ENCODE measurements around the gene SLC44A1. TPM values are rescaled to one million over a fixed set of nuclear protein-coding genes. Genes with fewer than 3 reads are reported as not detected.
A peak's percentile ranks its signal among the peaks of the same experiment; 100 is the strongest.

Gene SLC44A1
- 17.1 and 18.7 TPM in 2 replicates for total RNA-seq

DNA sequence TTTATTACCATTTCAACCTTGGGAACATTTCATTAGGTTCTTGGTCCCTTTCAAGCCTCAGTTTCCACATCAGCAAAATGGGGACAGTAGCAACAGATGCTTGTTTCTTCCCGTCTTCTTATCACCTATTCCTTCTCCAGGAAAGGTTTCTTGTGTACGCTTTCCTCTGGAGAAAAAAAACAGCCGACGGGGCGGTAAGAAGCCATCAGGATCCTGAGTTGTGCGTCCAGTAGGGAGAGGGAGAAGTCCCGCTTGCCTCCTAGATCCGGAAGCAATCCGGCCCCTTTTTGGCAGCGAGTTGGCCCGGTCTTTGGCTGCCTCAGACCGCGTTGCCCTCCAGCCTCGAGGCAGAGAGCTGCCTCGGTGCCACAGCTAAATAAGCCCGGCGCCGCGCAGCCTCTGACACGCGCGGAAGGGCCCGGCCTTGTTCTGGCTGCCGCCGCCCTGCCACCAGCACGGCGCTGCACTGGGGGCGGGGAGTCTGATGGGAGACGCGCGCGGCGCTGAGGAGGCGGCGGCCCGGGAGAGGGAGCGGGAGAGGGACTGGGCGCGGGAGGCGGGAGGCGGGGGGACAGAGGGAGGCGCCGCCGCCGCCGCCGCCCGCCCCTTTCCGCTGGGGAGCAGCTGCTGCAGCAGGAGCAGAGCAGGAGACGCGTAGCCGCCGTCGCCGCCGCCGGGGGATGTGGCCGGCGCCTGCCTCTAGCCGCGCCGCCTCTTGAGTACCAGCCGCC lies at the start of gene SLC44A1:
TSS of gene SLC44A1 (plus strand) at position 649 of the 731 bp plus-strand sequence. CDS start 218 bp downstream, outside the sequence.
- DNase-seq (ENCODE audit: low read depth in 2 of 2): peak; percentile 65 to 95

DNA sequence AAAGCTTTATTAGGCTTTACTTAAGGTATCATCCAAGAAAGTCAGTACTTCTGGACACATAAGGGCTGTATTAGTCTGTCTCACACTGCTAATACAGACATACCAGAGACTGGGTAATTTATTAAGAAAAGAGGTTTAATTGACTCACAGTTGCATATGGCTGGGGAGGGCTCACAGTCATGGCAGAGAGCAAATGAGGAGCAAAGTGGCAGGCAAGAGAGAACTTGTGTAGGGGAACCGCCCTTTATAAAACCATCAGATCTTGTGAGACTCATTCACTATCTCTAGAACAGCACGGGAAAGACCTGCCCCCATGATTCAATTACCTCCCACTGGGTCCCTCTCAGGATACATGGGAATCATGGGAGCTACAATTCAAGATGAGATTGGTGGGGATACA lies 49.2 kb upstream of the SLC44A1 start:
- DNase-seq (ENCODE audit: low read depth in 2 of 2): no peak

DNA sequence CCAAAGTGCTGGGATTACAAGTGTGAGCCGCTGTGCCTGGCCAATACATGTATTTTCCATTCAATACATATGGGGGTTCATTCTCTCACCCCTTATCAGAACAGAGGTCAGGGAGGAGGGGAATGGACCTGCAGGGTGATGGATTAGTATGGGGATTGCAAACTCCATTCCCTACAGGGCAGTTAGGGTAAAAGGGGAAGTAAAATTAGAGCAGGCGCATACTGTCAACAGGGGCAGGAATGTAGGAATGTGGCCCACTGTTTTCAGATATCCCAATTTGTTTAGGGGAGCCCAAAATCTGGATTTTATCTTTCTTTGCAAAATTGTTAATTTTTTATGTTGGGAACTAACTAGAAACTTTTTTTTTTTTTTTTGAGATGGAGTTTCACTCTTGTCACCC lies 46.4 kb upstream of the SLC44A1 start:
- no peak for DNase-seq (ENCODE audit: low read depth in 2 of 2)

DNA sequence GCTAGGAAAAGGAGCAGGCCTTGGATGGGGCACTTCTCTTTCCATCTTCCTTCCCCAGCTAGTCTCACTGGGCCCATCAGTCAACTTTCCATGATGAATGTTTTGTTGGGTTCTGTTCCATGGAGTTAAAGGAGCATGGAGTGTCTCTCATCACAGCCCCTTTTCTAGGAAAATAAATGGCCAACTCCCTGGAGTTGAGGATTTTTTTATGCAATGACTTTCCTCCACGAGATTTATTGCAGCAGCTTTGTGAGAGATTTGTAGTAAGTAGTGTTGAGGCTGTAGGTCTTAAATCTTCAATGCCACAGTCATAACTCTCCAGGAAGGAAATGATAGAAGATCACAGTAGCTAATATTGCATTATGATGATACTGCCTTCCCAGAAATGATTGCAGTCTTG lies 45.6 kb upstream of the SLC44A1 start:
- no peak for DNase-seq (ENCODE audit: low read depth in 2 of 2)

DNA sequence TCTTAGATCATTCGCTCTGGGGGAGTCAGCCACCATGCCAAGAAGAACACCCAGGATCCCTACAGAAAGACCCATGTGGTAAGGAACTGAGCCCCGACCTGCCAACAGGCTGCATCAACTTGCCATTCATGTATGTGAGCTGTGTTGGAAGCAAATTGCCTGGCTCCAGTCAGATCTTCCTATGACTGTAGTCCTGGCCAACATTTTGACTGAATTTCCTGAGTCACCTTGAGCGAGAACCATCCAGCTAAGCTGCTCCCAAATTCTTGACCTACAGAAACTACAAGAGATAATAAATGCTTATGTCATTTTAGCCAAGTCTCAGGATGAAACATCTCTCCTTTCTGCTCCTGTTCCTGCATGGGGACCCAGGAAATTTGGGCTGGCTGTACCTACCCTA lies 40.0 kb upstream of the SLC44A1 start:
- DNase-seq (ENCODE audit: low read depth in 2 of 2): no peak

DNA sequence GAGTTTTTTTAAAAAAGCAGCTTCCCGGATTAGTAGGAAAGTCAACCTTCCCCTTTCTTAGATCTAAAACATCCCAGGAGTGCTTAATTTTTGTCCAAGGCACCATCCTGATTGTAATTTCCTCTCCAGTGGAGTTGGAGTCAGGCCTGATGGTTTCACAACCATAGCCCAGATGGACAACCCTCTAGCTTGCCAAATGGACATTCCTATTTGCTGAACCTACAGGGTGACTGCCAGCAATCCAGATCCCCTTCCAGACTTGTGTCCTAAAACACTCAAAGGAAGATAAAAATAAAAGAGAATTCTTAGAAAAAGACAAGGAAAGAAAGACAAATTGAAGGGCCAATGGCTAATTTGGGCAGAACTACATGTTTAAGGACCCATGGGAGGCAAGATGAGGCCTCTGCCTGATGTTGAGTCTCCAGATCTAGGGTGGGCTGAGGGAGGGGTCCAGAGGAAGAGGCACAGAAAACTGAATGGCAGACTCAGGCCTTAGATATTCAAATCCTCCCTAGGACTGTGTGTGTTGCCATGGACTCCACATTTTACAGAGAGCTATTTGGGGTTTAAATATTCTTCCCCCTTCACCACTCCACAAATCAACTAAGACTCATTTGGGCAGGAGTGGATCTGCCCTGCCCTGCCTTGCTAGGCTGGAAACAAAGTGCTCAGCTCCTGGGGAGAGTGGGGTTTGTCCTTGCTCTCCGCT lies 38.5 kb upstream of the SLC44A1 start:
- DNase-seq (ENCODE audit: low read depth in 2 of 2): no peak

GRCh38 chr9:105206496-105206820 lies 38.0 kb upstream of the SLC44A1 start:
- DNase-seq (ENCODE audit: low read depth in 2 of 2): no peak

DNA sequence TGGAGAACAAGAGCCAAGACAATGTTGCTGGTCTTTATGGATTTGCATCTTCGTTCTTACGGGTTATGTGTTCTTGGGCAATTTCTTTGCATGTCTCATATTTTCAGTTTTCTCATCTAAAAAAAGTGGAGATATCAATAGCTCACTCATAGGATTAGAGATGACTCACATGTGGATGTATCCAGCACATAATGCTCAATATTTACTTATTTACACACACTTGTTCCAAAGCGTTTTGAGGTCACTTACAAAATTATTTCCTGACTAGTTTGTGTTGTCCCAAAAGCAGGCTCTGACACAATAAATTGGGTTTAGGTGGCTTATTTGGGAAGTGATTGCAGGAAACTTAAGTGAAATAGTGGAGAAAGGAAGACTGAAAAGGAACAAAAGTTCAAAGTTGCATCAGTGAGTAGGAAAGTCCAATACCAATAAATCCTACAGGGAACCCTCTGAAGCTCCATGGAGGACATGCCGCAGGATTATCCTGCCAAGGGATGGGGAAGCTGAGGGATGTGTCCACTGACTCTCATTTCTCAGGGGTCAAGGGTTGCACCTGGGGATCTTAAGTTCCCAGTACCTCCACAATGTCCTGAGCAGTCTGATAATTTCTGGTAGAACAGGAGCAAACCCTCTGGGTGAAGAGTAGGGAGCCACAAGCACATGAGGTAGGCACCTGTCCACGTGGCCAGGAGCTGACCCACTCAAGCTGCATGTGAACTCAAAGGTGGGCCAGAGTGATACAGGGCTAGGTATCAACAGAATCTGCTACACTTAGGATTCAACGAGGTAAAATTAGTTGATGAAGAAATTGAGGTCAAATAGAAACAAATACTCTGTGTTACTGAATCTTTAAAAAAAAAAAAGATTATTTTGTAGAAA lies 37.4 kb upstream of the SLC44A1 start:
- no peak for DNase-seq (ENCODE audit: low read depth in 2 of 2)

GRCh38 chr9:105216440-105217178 lies 27.8 kb upstream of the SLC44A1 start:
- DNase-seq (ENCODE audit: low read depth in 2 of 2): no peak

- DNase-seq (ENCODE audit: low read depth in 2 of 2): no peak
These were observed 25.8 kb upstream of the SLC44A1 start for GRCh38 chr9:105218673-105219072.

GRCh38 chr9:105219291-105219805 lies 25.1 kb upstream of the SLC44A1 start:
- DNase-seq (ENCODE audit: low read depth in 2 of 2): no peak

DNA sequence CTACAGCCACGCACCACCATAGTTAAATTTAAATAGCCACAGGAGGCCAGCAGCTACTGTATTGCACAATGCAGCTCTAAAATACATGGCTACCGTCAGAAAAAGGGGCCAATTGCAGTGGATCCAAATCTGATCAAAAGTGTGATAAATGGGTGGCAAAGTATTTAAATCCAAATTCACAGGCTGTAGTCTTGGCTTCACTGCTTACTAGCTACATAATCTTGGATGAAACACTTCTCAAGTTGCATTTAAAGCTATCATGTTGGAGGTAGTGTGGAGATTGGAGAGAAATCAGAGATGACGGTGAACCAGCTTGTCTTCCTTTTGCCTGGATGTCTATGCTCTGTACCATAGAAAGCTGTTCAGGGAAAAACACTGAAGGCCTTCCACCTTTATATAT lies 24.0 kb upstream of the SLC44A1 start:
- no peak for DNase-seq (ENCODE audit: low read depth in 2 of 2)

DNA sequence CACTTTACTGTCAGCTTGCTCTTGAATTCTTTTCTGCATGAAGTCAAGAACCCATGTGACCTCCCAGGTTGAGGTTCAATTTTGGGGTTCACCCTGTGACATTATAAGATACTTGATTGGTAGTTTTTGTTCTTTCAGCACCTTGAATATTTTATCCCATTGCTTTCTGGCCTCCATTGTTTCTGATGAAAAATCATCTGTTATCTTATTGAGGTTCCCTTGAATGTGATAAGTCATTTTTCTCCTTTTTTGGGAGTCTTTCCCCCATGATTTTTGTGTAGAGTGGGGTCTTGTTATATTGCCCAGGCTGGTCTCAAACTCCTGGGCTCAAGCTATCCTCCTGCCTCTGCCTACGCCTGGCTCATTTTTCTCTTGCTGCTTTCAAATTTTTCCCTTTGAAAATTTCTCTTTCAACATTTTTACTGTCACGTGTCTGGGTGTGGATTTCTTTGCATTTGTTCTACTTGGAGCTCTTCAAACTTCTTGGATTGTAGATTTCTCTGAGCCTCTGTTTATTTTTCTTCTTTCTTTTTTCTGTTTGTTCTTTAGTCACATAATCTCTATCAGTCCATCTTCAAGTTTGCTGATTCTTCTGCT lies 20.8 kb upstream of the SLC44A1 start:
- DNase-seq (ENCODE audit: low read depth in 2 of 2): no peak

GRCh38 chr9:105226055-105226454 lies 18.4 kb upstream of the SLC44A1 start:
- no peak for DNase-seq (ENCODE audit: low read depth in 2 of 2)

GRCh38 chr9:105232207-105232606 lies 12.2 kb upstream of the SLC44A1 start:
- DNase-seq (ENCODE audit: low read depth in 2 of 2): no peak

DNA sequence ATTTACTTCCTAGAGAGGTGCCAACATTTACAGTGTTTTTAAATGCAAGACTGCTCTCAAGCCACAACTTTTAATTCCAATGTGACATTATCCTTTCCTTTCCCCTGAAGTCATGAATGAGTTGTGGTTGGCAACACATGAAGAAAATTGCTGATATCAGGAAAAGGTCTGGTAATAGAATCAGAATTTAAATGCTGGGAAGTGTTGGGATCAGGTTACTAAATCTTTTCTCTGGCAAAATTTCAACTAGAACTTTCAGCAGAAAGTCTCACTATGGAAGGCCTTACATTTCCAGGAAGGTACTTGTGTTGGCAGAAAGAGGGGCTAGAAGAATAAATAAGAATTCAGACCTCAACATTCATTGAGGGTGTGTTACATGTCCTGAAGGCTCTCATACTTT lies 10.6 kb upstream of the SLC44A1 start:
- peak in 1 of 2 donors; percentile 22 for DNase-seq (ENCODE audit: low read depth in 2 of 2)

GRCh38 chr9:105236261-105236660 lies 8.2 kb upstream of the SLC44A1 start:
- no peak for DNase-seq (ENCODE audit: low read depth in 2 of 2)

GRCh38 chr9:105237246-105237645 lies 7.2 kb upstream of the SLC44A1 start:
- DNase-seq (ENCODE audit: low read depth in 2 of 2): no peak

DNA sequence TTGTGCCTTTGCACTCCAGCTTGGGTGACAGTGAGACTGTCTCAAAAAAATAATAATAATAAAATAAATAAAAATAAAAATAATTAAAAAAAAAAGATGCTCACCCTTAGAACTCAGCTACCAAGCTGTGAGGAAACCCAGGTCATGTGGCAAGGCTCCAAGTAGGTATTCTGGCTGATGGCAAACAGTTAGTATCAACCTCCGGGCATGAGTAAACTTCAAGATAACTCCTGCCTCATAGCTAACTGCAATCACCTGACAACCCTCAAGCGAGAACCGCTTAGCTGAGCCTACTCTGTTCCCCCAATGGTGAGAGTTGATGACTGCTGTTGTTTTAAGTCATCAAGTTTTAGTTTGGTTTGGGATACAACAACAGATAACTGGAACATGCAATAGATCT lies 6.1 kb upstream of the SLC44A1 start:
- no peak for DNase-seq (ENCODE audit: low read depth in 2 of 2)

GRCh38 chr9:105241356-105242043 lies 3.0 kb upstream of the SLC44A1 start:
- no peak for DNase-seq (ENCODE audit: low read depth in 2 of 2)

Measured in dermis microvascular lymphatic vessel endothelial cell (primary cell).